ENCODE data around the gene MICAL3. TPM values are rescaled to one million over a fixed set of nuclear protein-coding genes. Genes with fewer than 3 reads are reported as not detected.

Gene MICAL3
- total RNA-seq, 1 donor from 2014 or later, result 47.9 TPM

GRCh38 chr22:17774926-17775685 is 249.3 kb downstream of the MICAL3 start:
- TF ChIP-seq CTCF (IDR thresholded peaks at IDR 0.05), result no peak
- H3K36me3 Mint-ChIP-seq (ENCODE audit: unreplicated experiment), result no peaks in the 10 kb centered on the region
- DNase-seq (ENCODE audit: extremely low spot score, unreplicated experiment), result no peak
- H3K27ac Mint-ChIP-seq (ENCODE audit: unreplicated experiment), result no peak overlapping the region
- no peaks in the 10 kb centered on the region for H3K27me3 Mint-ChIP-seq (ENCODE audit: unreplicated experiment)
- H3K9me3 Mint-ChIP-seq (ENCODE audit: unreplicated experiment), result no peaks in the 10 kb centered on the region
- peak overlapping the region; percentile 11 for H3K4me3 Mint-ChIP-seq (ENCODE audit: unreplicated experiment)
- H3K4me1 Mint-ChIP-seq (ENCODE audit: unreplicated experiment), result peaks cover 27% of the 10 kb centered on the region

- DNase-seq (ENCODE audit: extremely low spot score, unreplicated experiment), result no peak
- Mint-ChIP-seq H3K36me3 (ENCODE audit: unreplicated experiment) (no peaks in the 10 kb centered on the region), H3K4me3 (ENCODE audit: unreplicated experiment) (peak within 1 kb of the TSS; percentile 66), H3K27me3 (ENCODE audit: unreplicated experiment) (no peaks in the 10 kb centered on the region), H3K27ac (ENCODE audit: unreplicated experiment) (no peak within 1 kb of the TSS), H3K9me3 (ENCODE audit: unreplicated experiment) (no peaks in the 10 kb centered on the region), H3K4me1 (ENCODE audit: unreplicated experiment) (peaks cover 21% of the 10 kb centered on the region)
- TF ChIP-seq CTCF (IDR thresholded peaks at IDR 0.05), result no peak
These were observed 250.0 kb downstream of the MICAL3 start, which contains the start of gene BID for GRCh38 chr22:17774206-17774925. Gene BID (minus strand): TSS chr22:17774469. CDS start chr22:17750116, 24,353 bp downstream.

- Mint-ChIP-seq H3K4me3 (ENCODE audit: unreplicated experiment) (peak overlapping the region; percentile 66), H3K36me3 (ENCODE audit: unreplicated experiment) (no peaks in the 10 kb centered on the region), H3K4me1 (ENCODE audit: unreplicated experiment) (peaks cover 16% of the 10 kb centered on the region), H3K27ac (ENCODE audit: unreplicated experiment) (no peak overlapping the region), H3K9me3 (ENCODE audit: unreplicated experiment) (no peaks in the 10 kb centered on the region), H3K27me3 (ENCODE audit: unreplicated experiment) (no peaks in the 10 kb centered on the region)
- DNase-seq (ENCODE audit: extremely low spot score, unreplicated experiment), result no peak
- no peak for TF ChIP-seq CTCF (IDR thresholded peaks at IDR 0.05)
These were observed 250.7 kb downstream of the MICAL3 start for GRCh38 chr22:17773606-17774205.

- Mint-ChIP-seq H3K27ac (ENCODE audit: unreplicated experiment) (no peak overlapping the region), H3K4me3 (ENCODE audit: unreplicated experiment) (peak overlapping the region; percentile 66), H3K27me3 (ENCODE audit: unreplicated experiment) (no peaks in the 10 kb centered on the region), H3K36me3 (ENCODE audit: unreplicated experiment) (no peaks in the 10 kb centered on the region), H3K9me3 (ENCODE audit: unreplicated experiment) (no peaks in the 10 kb centered on the region), H3K4me1 (ENCODE audit: unreplicated experiment) (peaks cover 16% of the 10 kb centered on the region)
- no peak for TF ChIP-seq CTCF (IDR thresholded peaks at IDR 0.05)
- DNase-seq (ENCODE audit: extremely low spot score, unreplicated experiment), result no peak
These were observed 251.3 kb downstream of the MICAL3 start for GRCh38 chr22:17772958-17773605.

Data from osteocyte (in vitro differentiated cells).